Measurements from ENCODE around the gene CD247.

DNA sequence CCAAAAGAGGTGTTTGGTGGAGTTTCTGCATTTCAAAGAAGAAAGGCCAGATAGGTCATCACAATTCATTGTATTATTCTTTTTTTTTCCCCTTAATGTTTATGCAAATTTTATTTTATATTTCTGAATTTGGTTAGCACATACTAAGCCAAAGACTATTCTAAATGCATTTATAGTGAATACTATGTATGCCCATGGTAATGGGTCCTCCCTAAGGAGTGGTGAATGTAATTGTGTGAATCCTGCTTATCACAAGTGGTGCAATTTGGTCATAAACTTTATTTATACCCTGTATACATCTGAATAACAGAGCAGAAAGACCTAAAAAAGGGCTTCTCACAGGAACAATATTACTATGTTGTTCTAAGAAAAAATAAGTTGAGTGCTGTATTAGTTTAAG lies 99.1 kb downstream of the CD247 start:
- TF ChIP-seq PHB2 (IDR thresholded peaks at IDR 0.05; ENCODE audit: low read depth) (no peak), WHSC1 (IDR thresholded peaks at IDR 0.05; ENCODE audit: low read length) (no peak), POLR2A (conservative IDR thresholded peaks at IDR 0.05) (no peak), EP300 (IDR thresholded peaks at IDR 0.05; ENCODE audit: low read length) (no peak), ZKSCAN8 (CRISPR knock-in tag; IDR thresholded peaks at IDR 0.05) (no peak), TCF7 (IDR thresholded peaks at IDR 0.05; ENCODE audit: borderline replicate concordance) (no peak), SAFB2 (IDR thresholded peaks at IDR 0.05; ENCODE audit: borderline replicate concordance, low read depth, low read length, severe bottlenecking) (no peak), SRSF1 (IDR thresholded peaks at IDR 0.05; ENCODE audit: low read depth, low read length) (no peak)
- TF ChIP-seq, protein P1, sequence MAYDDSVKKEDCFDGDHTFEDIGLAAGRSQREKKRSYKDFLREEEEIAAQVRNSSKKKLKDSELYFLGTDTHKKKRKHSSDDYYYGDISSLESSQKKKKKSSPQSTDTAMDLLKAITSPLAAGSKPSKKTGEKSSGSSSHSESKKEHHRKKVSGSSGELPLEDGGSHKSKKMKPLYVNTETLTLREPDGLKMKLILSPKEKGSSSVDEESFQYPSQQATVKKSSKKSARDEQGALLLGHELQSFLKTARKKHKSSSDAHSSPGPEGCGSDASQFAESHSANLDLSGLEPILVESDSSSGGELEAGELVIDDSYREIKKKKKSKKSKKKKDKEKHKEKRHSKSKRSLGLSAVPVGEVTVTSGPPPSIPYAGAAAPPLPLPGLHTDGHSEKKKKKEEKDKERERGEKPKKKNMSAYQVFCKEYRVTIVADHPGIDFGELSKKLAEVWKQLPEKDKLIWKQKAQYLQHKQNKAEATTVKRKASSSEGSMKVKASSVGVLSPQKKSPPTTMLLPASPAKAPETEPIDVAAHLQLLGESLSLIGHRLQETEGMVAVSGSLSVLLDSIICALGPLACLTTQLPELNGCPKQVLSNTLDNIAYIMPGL (CRISPR knock-in tag; IDR thresholded peaks at IDR 0.05): no peak
- TF ChIP-seq, protein P2, sequence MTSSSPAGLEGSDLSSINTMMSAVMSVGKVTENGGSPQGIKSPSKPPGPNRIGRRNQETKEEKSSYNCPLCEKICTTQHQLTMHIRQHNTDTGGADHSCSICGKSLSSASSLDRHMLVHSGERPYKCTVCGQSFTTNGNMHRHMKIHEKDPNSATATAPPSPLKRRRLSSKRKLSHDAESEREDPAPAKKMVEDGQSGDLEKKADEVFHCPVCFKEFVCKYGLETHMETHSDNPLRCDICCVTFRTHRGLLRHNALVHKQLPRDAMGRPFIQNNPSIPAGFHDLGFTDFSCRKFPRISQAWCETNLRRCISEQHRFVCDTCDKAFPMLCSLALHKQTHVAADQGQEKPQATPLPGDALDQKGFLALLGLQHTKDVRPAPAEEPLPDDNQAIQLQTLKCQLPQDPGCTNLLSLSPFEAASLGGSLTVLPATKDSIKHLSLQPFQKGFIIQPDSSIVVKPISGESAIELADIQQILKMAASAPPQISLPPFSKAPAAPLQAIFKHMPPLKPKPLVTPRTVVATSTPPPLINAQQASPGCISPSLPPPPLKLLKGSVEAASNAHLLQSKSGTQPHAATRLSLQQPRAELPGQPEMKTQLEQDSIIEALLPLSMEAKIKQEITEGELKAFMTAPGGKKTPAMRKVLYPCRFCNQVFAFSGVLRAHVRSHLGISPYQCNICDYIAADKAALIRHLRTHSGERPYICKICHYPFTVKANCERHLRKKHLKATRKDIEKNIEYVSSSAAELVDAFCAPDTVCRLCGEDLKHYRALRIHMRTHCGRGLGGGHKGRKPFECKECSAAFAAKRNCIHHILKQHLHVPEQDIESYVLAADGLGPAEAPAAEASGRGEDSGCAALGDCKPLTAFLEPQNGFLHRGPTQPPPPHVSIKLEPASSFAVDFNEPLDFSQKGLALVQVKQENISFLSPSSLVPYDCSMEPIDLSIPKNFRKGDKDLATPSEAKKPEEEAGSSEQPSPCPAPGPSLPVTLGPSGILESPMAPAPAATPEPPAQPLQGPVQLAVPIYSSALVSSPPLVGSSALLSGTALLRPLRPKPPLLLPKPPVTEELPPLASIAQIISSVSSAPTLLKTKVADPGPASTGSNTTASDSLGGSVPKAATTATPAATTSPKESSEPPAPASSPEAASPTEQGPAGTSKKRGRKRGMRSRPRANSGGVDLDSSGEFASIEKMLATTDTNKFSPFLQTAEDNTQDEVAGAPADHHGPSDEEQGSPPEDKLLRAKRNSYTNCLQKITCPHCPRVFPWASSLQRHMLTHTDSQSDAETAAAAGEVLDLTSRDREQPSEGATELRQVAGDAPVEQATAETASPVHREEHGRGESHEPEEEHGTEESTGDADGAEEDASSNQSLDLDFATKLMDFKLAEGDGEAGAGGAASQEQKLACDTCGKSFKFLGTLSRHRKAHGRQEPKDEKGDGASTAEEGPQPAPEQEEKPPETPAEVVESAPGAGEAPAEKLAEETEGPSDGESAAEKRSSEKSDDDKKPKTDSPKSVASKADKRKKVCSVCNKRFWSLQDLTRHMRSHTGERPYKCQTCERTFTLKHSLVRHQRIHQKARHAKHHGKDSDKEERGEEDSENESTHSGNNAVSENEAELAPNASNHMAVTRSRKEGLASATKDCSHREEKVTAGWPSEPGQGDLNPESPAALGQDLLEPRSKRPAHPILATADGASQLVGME (CRISPR knock-in tag; IDR thresholded peaks at IDR 0.05): no peak
